GM18508 (cell line): ENCODE results near the gene NOP53.
"Not testable (repeated sequence)": the region's sequence is repeated elsewhere in the genome, so short reads cannot be mapped to it uniquely, and the experiment has no call there.

Experiments
- ATAC-seq: cut with Tn5 transposase; IDR thresholded peaks from one replicate; pipeline ENCODE4 v1.9.1; 2021; ENCODE audit warnings: moderate number of reproducible peaks; ENCODE audit not compliant: insufficient read depth, unreplicated experiment

NOP53 gene

DNA sequence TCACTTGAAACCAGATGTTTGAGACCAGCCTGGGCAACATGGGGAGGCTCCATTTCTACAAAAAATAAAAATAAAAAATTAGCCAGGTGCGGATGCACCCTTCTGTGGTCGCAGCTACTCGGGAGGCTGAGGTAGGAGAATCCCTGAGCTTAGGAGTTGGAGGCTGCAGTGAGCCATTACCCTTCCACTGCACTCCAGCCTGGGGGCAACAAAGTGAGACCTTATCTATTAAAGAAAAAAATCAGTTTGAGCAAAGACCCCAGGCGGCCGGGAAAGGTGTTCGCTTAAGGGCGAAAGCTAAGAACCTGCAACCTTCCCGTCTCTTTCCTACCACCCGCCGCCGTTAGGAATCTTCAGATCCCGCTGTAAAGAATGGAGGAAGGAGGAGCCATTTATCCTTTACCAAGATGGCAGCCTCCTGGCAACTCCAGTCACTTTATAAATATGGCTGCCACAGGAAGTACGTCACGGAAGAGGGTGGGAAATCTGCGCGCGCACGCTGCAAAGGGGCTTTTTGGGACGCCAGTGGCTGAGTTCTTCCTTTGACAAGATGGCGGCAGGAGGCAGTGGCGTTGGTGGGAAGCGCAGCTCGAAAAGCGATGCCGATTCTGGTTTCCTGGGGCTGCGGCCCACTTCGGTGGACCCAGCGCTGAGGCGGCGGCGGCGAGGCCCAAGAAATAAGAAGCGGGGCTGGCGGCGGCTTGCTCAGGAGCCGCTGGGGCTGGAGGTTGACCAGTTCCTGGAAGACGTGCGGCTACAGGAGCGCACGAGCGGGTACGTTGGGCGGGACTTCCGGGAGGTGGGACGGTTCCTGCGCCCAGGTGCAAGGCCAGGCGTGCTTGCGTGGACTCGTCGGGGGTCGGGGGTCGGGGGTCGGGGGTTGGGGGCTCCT is at the start of gene NOP53:
Gene NOP53, plus strand, starts transcription at position 537 of the 892 bp plus-strand sequence. Its CDS starts 14 bp downstream, at position 551.
- no peak for ATAC-seq

DNA sequence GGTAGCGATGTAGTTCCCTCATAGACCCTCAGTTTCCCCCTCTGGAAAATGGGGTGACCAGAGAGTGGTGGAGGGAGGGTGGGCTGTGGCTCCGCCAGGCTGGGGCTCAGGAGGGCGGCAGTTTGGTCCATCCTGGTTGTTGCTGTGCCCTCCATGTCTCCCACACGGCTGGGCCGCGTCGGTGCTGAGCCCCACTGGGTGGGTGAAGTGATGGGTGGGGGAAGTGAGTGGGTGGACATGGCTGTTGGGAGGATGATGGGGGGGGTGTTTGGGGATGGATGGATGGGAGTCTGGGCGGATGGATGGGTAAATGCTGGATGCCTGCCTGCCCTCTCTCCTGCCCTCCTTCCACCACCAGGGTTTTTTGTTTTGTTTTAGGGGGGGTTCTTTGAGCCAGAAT is 48.7 kb upstream of the NOP53 start:
- ATAC-seq, result no peak

DNA sequence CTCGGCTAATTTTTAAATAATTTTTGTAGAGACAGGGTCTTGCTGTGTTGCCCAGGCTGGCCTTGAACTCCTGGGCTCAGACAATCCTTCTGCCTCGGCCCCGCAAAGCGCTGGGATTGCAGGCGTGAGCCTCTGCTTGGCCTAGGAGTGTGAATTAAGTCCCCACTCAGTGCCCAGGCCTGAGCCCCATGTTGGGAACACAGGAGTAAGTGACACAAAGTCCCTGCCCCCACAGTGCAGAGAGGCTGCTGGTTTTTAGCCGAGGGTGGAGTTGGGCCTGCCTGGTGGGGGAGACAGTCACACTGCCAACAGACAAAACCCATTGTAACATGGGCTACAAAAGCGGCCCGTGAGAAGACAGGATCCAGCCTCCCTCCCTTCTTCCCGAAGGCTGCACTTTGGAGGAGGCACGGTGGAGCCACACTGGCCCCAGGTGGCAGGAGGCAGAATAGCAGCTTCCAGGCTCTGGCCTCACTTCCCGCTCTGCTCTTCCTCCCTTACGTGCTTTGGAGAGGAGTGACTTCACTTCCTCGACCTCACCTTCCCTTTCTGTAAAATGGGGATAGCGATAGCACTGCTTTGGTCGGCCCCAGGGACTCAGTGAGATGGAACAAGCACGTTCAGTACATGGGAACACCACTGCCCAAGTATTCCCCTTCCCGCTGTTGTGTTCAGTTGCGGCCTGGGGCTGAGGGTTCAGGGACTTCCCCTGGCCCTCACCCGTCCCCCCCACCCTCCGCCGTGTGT is 47.3 kb upstream of the NOP53 start:
- ATAC-seq, result no peak

DNA sequence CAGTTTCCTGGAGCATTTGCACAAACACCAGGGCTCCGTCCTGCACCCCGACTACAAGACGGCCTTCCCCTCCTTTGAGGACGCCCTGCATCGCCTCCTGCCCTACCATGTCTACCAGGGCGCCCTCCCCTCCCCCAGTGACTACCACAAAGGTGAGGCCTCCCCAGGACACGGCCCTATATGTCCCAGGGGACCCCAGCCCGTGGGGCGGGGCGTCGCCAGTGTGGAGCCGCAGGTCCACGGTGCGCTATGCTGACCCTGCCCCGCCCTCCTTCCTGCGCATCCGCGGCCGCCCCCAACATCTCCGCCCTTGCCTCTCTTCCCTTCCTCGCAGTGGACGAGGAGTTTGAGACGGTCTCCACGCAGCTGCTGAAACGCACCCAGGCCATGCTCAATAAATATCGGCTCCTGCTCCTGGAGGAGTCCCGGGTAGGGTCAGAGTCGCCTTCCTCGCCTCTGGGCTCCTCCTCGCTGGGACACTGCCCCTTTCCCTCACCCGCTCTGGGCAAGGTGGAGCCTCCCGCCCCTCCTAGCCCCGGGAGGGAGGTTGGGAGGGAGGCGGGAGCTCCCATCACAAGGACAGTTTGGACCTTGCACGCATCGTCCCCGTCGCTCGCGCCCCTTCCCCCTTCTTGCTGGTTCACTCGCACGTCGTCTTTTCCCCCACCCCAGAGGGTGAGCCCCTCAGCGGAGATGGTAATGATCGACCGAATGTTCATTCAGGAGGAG is 46.6 kb upstream of the NOP53 start:
- ATAC-seq, result no peak

DNA sequence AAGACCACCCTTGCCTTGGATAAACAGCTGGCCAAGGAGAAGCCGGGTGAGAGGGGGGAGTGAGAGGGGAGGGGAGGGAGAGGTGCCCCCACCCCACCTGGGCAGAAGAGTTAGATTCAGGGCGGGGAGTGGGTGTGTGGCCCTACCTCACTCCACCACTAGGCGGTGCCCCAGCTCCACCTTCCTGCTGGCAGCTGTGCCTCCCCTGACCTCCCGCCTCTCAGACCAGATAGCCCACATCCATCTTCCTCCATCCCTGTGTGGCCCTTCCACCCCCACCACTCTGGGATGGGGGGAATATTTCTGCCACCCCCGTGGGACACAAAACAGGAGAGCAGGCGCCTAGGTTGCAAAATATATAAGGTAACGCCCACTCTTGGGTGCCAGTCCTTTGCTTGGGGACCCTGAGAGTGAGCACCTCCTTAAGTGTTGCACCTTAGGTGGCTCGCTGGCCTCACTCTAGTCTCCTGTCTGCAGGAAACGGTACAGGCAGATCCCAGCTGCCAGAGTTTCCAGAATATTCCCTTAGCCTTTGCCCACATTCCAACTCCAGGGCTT is 45.9 kb upstream of the NOP53 start:
- no peak for ATAC-seq

DNA sequence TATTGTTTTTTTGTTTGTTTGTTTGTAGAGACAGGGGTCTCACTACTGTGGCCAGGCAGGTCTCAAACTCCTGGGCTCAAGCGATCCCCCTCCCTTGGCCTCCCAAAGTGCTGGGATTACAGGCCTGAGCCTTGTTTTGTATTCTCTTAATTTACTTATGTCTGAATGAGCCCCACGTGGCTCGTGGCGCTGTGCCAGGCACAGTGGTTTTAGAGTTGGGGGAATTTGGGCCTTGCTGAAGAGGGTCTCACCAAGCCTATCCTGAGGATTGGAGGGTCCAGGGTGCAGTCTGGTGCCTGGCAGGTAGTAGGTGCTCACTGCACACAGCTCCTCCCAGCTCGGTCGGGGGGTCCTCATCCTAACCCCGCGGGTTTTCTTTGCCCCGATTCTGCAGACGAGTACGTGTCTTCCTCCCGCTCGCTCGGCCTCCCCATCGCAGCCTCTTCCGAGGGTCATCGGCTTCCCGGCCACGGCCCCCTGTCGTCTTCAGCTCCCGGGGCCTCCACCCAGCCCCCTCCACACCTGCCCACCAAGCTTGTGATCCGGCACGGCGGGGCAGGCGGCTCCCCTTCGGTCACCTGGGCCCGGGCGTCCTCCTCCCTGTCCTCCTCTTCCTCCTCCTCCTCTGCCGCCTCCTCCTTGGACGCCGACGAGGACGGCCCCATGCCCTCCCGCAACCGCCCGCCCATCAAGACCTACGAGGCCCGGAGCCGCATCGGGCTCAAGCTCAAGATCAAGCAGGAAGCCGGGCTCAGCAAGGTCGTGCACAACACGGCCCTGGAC is 44.2 kb upstream of the NOP53 start:
- no peak for ATAC-seq

DNA sequence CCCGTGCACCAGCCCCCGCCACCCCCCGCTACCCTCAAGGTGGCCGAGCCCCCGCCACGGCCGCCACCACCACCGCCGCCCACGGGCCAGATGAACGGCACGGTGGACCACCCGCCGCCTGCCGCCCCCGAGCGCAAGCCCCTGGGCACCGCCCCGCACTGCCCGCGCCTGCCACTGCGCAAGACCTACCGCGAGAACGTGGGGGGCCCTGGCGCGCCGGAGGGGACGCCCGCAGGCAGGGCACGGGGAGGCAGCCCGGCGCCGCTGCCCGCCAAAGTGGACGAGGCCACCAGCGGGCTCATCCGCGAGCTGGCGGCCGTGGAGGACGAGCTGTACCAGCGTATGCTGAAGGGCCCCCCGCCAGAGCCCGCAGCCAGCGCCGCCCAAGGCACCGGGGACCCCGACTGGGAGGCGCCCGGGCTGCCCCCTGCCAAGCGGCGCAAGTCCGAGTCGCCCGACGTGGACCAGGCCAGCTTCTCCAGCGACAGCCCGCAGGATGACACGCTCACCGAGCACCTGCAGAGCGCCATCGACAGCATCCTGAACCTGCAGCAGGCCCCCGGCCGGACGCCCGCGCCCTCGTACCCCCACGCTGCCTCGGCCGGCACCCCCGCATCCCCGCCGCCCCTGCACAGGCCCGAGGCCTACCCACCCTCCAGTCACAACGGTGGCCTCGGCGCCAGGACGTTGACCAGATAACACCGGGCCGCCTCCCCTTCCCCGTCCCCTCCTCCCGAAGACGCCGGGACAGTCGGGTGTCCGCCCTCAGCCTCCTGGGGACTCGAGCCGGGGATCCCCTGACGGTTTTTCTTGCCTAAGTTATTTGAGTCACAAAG is 43.4 kb upstream of the NOP53 start:
- no peak for ATAC-seq

DNA sequence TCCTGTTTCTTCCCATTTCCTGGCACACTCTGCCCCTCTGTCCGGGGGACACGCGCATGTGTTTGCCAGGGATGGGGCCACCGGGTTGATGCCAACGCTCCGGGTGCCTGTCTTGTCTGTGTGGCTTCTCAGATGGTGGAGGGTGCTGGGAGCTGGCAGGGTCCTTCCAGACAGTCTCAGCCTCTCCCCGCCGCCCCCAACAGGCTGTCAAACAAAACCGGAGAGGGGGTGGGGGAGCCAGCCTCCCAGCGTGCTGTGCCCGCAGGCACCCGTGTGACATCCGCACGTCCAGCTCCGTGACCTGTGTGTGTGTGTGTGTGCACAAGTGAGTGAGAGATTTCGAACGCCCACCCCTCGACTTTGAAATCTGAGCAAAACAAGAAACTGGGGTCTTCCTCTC is 42.7 kb upstream of the NOP53 start:
- ATAC-seq, result no peak

DNA sequence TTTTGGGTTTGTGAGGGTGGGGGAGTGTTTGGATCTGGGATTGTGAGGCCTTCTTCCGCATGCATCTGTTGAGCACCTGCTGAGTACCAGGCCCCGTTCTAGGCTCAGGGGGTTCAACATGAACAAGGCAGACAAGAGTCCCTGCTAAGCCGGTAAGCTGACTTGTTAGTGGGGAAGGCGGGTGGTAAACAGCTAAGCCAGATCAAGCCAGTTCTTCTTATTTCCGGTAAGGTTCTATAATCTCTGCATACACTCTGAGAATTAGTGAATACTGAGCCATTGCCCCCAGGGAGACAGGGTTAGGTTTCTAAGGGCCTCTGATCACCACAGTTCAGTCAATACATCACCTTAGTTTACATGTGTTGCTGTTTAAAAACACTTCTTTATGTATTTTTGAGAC is 42.0 kb upstream of the NOP53 start:
- no peak for ATAC-seq

DNA sequence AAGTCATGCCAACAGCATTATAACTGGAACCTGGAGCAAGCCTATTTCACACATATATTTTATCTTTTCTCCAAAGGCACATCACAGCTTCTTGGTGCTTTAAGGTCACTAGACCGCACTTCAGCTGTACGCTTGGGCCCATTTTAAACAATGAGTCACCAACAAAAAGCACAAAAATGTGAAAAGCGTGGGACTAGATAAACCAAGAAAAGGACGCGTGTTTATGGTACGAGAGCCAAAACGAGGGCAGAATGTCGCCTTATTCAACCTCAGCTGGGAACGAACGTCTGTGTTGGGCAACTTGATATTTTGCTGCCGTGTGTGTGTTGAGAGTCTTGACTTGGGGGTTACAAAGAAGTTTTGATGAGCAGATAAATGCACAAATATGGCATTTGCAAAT is 41.3 kb upstream of the NOP53 start:
- no peak for ATAC-seq

DNA sequence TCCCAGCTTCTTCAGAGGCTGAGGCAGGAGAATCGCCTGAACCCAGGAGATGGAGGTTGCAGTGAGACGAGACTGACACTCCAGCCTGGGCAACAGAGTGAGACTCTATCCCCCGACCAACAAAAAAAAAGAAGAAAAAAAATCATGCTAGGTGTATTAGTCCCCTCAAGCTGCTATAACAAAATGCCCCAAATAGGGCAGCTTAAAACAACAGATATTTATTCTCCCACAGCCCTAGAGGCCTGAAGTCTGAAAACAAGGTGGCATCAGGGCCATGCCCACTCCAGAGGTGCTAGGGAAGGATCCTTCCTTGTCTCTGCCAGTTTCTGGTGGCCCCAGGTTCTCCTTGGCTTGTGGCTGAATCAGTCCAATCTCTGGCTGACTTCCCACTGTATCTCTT is 40.7 kb upstream of the NOP53 start:
- no peak for ATAC-seq

DNA sequence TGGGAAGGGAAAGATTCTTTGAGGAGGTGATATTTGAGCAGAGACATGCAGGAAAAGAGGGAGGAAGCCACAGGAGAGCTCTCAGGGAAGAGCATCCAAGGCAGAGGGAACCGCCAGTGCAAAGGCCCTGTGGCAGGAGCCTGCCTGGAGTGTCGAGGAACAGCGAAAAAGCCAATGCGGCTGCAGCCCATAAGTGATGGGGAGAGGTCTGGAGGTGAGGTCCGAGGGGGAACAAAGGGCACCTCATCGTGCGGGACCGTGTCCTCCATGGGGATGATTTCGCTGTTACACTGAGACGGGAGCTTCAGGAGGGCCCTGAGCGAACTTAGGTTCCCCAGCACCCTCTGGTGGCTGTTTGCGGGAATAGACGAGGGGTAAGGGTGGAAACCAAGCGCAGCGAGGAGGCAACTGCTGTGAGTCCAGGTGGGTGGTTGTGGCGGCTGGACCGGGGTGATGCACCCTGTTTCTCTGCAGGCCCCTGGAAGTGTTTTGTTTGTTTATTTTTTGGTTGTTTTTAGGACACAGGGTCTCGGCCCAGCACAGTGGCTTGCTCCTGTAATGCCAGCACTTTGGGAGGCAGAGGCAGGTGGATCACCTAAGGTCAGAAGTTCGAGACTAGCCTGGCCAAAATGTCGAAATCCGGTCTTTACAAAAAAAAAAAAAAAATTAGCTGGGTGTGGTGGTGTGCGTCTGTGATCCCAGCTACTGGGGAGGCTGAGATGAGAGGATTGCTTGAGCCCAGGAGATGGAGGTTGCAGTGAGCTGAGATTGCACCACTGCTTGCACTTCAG is 38.0 kb upstream of the NOP53 start:
- ATAC-seq, result no peak

DNA sequence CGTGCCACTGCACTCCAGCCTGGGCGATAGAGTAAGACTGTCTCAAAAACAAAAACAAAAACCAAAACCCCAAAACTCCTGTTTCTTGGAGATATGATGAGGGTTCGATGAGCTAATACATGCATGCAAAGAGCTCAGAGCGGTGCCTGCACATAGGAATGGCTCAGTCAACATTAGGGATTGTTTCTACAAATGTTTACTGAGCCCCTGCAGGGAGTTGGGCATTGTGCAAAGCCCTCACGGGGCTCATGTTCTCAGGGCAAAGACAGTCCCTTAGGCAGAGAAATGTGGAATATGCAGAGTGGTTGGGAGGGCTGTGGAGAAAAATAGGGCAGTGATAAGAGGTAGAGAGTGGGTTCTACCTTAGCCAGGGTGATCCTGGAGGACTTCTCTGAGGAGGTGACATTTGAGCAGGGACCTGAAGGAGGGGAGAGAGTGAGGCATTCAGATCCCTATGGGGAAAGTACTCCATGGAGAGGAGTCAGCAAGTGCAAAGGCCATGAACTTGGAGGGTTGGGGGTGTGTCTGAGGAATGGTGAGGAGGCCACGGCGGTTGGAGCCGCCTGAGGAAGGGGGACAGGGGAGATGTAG is 33.6 kb upstream of the NOP53 start:
- no peak for ATAC-seq

DNA sequence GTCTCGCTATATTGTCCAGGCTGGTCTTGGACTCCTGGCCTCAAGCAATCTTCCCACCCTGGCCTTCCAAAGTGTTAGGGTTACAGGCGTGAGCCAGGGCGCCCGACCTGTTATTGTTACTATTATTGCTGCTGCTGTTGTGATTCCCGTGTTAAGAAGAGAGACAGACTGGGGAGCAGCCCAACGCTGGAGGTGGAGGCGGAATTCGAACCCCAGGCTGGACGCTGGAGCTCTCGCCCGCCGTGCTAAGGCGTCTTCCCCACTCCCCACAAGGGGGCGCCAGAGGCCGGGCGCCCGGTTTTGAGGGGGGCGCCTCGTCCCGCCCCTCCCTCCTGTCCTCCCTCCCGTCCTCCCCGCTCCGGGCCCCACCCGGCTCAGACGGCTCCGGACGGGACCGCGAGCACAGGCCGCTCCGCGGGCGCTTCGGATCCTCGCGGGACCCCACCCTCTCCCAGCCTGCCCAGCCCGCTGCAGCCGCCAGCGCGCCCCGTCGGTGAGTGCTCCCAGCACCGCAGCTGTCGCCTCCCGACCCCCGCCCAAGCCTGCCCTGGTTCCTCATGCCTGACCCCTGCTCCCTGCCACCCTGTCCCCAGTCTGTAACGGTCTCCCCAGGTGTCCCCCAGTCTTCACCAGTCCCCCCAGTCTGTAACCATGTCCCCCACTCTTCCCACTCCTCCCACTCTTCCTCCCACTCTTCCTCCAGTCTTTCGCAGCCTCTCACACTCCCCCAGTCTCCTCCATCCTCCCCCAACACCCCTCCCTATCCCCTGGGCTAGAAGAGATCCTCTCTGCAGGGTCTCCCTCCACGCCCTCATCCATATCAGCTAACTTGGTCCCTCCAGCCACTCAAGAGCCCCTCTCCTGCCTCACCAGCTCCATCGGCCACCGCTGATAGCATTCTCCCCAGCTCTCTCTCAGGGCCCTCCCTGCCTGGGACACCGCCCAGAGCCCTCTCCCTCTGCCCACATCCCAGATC is 32.0 kb upstream of the NOP53 start, which contains the start of gene EHD2:
Gene EHD2, plus strand, starts transcription at position 377 of the 976 bp plus-strand sequence. CDS start 3,191 bp downstream, outside the sequence.
- ATAC-seq, result no peak

DNA sequence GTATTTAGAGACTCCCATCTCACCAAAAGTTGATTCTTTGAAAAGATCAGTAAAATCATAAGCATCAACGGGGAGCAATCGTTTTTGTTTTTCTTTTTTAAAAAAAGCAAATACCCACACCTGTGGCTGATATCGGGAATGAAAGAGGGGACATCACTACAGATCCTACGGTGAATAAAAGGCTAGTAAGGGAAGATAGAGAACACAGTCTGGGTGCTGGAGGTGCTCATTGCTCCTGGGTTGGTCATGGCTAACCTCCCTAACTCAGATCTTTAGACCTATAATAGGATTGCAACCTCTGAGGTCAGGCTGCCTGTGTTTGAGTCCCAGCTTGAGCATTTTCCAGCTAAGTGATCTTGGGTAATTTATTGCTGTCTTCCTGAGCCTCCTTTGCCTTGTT is 31.0 kb upstream of the NOP53 start:
- ATAC-seq, result no peak

DNA sequence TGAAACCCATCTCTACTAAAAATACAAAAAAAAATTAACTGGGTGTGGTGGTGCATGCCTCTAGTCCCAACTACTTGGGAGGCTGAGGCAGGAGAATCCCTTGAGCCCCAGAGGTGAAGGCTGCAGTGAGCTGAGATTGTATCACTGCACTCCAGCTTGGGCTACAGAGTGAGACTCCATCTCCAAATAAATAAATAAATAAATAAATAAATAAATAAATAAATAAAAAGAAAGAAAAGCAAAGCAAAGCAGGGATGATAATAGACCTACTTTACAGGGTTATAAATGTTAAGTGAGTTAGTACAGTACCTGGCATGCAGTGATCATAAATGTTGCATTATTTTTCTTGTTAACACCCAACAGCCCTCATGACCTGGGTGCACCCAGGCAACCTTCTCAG is 30.5 kb upstream of the NOP53 start:
- not testable (repeated sequence) for ATAC-seq
